Skeletal muscle cell (primary cell): ENCODE data around the gene TUBB4A.

ENCODE experiments used
- DNase-seq: peaks from one replicate; pipeline ENCODE4 v3.0.0-alpha.2; 2010; ENCODE audit warnings: low read depth
- H3K4me3 ChIP-seq: 2 replicates; pipeline ENCODE4 v1.5.1; 2011; ENCODE audit warnings: low read depth, mild to moderate bottlenecking, control low read depth, low read length, moderate library complexity

TUBB4A gene

DNA sequence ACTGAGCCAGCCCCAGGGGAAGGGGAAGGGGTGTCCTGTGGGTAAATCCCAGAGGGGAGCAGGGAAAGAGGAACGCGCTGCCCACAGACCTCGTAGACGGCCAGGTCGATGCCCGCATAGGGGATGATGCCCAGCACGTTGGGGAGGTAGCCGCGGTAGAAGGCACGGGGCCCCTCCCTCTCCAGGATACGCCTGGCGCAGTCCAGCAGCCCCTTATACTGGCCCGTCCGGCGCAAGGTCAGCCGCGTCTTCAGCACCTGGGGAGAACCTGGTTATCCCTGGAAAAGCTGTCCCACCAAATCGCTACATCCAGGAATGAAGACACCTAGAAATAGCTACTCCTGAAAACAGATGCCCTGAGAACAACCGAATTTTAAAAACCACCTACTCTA is 49.9 kb downstream of the TUBB4A start:
- DNase-seq = no peak
- no peak overlapping the region for H3K4me3 ChIP-seq

DNA sequence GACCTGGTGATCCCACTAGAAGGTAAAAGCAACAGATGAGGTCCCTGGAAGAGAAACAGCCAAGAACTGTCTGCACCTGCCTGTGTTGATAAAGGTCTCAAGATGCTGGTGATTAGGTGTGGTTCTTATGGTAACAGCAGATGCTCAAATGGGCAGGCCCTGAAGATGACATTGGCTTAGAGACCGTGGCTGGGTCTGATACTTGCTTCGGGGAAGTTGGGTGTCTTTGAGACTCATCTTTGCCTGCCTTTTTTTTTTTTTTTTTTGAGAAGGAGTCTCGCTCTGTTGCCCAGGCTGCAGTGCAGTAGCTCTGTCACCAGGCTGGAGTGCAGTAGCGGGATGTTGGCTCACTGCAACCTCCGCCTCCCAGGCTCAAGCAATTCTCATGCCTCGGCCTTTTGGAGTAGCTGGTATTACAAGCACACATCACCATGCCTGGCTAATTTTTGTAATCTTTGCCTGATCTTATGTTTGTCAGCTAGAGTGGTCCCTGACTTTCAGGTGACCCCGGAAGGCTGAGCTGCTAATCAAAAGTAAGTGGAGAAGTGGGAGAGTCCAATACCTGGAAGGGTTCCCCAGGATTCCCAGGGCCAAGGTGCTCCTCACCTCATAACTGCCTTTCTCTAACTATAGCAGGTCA is 50.4 kb downstream of the TUBB4A start:
- no peak for DNase-seq
- H3K4me3 ChIP-seq = no peak overlapping the region

DNA sequence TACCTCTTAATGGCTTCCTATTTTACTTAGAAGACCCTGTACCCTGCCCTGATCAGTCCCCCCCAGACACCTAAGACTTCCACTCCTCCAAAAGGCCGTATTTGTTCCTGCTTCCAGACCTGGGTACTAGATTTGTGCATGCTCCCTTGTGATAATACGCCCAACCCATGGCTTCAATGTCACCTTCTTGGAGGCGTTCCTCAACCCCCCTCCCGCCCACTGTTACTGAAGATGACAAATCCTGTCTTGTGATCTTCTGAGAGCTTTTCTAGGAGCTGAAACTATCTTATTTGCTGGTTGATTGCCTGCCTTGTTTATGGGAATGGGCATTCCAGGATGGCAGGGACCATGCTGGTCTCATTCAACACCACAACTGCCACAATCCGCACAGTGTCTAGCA is 51.9 kb downstream of the TUBB4A start:
- no peak for DNase-seq
- H3K4me3 ChIP-seq = no peak overlapping the region

DNA sequence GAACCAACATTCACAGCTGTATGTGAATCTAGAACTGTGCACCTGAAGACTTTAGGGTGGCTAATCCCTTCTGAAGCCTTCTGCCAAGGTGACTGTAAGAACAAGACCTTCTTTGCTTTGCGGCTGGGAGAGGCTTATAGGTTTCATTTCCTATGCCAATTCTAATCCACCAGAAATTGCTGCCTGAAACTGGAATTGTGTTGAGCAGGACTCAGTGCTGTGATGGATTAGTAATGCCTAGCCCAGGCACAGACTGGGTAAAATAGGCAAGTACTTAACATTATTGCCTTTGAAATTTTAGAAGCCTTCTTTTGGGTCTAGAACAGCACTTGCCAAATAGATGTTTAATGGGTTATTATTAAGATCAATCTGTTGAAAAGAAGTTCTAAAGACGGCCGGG is 54.1 kb downstream of the TUBB4A start:
- no peak for DNase-seq
- no peak overlapping the region for H3K4me3 ChIP-seq

DNA sequence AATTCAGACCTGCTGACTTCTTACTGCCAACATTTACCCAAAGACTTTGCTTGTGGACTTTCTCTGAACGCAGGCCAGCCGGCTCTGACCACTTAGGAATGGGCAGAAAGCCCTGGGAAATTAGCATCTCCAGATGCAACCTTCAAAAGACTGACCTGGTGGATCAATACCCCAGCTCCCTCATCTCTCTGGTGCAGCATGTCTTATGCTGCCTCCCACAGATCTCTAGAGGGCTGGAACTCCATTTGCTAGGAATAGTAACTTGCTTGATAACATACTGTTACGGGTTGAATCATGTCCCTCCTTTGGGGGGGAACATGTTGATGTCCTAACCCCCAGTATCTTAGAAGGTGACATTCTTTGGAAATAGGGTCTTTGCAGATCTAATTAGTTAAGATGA is 55.7 kb downstream of the TUBB4A start:
- H3K4me3 ChIP-seq = no peak overlapping the region
- no peak for DNase-seq
